HG02571 (cell line): ENCODE measurements around the gene CDH11.

Experiments
- ATAC-seq: cut with Tn5 transposase; IDR thresholded peaks from one replicate; pipeline ENCODE4 v1.9.1; 2021; ENCODE audit warnings: mild to moderate bottlenecking, moderate library complexity; ENCODE audit not compliant: unreplicated experiment

The CDH11 gene

GRCh38 chr16:64983963-64984362, 137.9 kb downstream of the CDH11 start:
- no peak for ATAC-seq

GRCh38 chr16:64983231-64983630, 138.6 kb downstream of the CDH11 start:
- no peak for ATAC-seq

GRCh38 chr16:64982581-64982980, 139.3 kb downstream of the CDH11 start:
- no peak for ATAC-seq

GRCh38 chr16:64981568-64982281, 140.1 kb downstream of the CDH11 start:
- no peak for ATAC-seq

GRCh38 chr16:64977206-64977920, 144.5 kb downstream of the CDH11 start:
- no peak for ATAC-seq

- ATAC-seq = no peak
These were observed 146.0 kb downstream of the CDH11 start for GRCh38 chr16:64975821-64976220.

GRCh38 chr16:64974381-64974780, 147.5 kb downstream of the CDH11 start:
- no peak for ATAC-seq

- no peak for ATAC-seq
These were observed 148.7 kb downstream of the CDH11 start for GRCh38 chr16:64973171-64973570.

- no peak for ATAC-seq
These were observed 150.7 kb downstream of the CDH11 start for GRCh38 chr16:64971171-64971570.

- ATAC-seq = no peak
These were observed 152.6 kb downstream of the CDH11 start for GRCh38 chr16:64969221-64969620.

GRCh38 chr16:64968539-64968938, 153.3 kb downstream of the CDH11 start:
- ATAC-seq = no peak

- no peak for ATAC-seq
These were observed 157.7 kb downstream of the CDH11 start for GRCh38 chr16:64964126-64964540.

- ATAC-seq = no peak
These were observed 159.1 kb downstream of the CDH11 start for GRCh38 chr16:64962786-64963185.

- ATAC-seq = no peak
These were observed 164.6 kb downstream of the CDH11 start for GRCh38 chr16:64957246-64957645.

GRCh38 chr16:64952177-64952576, 169.7 kb downstream of the CDH11 start:
- ATAC-seq = no peak

GRCh38 chr16:64951193-64951592, 170.7 kb downstream of the CDH11 start:
- ATAC-seq = no peak

- no peak for ATAC-seq
These were observed 171.1 kb downstream of the CDH11 start for GRCh38 chr16:64950731-64951130.

GRCh38 chr16:64950262-64950661, 171.6 kb downstream of the CDH11 start:
- ATAC-seq = no peak

GRCh38 chr16:64948056-64948455, 173.8 kb downstream of the CDH11 start:
- ATAC-seq = no peak

- ATAC-seq = no peak
These were observed 174.2 kb downstream of the CDH11 start for GRCh38 chr16:64947651-64948050.

GRCh38 chr16:64933885-64934284, 188.0 kb downstream of the CDH11 start:
- ATAC-seq = no peak

GRCh38 chr16:64926476-64926875, 195.4 kb downstream of the CDH11 start:
- ATAC-seq = no peak
